ENCODE measurements around the gene MAN1A2.

DNA sequence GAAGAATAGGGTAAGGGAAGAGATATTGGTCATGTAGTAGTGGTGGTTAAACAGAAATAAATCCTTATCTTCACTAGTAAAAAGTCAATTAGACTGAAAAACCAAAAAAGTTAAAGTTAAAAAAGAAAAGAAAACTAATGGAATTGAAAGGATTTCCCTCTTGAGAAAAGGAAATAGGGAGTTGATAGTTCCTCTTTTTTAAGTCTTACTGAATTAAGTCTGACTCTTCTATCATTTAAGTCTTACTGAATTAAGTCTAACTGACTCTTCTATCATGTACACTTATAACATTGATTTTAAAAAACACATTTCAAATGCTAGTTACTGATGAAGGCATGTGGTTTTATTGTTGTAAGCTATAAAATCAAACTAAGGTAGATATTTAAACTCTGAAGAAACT lies 189.1 kb downstream of the MAN1A2 start:
- no peak for TF ChIP-seq POLR2A (IDR thresholded peaks at IDR 0.05)
- TF ChIP-seq, protein P1, sequence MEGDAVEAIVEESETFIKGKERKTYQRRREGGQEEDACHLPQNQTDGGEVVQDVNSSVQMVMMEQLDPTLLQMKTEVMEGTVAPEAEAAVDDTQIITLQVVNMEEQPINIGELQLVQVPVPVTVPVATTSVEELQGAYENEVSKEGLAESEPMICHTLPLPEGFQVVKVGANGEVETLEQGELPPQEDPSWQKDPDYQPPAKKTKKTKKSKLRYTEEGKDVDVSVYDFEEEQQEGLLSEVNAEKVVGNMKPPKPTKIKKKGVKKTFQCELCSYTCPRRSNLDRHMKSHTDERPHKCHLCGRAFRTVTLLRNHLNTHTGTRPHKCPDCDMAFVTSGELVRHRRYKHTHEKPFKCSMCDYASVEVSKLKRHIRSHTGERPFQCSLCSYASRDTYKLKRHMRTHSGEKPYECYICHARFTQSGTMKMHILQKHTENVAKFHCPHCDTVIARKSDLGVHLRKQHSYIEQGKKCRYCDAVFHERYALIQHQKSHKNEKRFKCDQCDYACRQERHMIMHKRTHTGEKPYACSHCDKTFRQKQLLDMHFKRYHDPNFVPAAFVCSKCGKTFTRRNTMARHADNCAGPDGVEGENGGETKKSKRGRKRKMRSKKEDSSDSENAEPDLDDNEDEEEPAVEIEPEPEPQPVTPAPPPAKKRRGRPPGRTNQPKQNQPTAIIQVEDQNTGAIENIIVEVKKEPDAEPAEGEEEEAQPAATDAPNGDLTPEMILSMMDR (IDR thresholded peaks at IDR 0.05): no peak

Measured in prostate gland (tissue), 2 donors.